ENCODE results near the gene MAB21L3.

DNA sequence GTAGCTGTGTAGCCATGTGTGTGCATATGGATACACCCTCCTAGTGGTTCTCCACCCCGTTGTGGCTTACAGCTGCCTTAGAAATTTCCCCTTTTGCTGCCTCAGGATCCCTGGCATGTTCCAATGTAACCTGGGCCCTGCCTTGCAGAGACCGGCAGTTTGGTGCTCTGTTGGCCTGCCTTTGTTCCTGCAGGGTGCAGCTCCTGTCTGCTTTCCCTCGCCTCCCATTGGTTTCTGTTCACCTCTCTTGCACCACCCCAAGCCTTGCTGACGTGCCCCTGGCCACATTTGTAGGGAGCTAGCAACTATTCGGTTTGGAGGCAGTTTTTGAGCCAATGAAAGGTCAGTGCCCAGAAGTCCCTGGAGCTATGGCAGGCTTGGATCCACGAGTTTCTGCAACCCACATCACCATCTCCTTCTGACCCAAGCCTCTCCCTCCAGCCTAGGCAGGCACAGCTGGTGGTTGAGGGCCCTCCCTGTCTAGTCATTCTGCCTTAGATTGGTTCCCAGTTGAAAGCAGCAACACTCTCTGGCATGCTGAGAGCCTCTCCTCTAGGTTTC, 54.9 kb downstream of the MAB21L3 start:
- TF ChIP-seq CTCF (IDR thresholded peaks at IDR 0.05) (no peak), POLR2A (IDR thresholded peaks at IDR 0.05) (no peak)
